ENCODE data around the gene GNL1. TPM values are rescaled to one million over a fixed set of nuclear protein-coding genes. Genes with fewer than 3 reads are reported as not detected.

The GNL1 gene
- total RNA-seq, 1 donor from 2014 or later = 33.0 TPM

GRCh38 chr6:30590509-30590908, 34.2 kb upstream of the GNL1 start:
- no peak for DNase-seq (ENCODE audit: low spot score in 2 of 2)
- intact Hi-C loops (cut with DNase I) = no loop called here
- no peaks in the 10 kb centered on the region for H3K4me1 ChIP-seq
- TF ChIP-seq, protein P1, sequence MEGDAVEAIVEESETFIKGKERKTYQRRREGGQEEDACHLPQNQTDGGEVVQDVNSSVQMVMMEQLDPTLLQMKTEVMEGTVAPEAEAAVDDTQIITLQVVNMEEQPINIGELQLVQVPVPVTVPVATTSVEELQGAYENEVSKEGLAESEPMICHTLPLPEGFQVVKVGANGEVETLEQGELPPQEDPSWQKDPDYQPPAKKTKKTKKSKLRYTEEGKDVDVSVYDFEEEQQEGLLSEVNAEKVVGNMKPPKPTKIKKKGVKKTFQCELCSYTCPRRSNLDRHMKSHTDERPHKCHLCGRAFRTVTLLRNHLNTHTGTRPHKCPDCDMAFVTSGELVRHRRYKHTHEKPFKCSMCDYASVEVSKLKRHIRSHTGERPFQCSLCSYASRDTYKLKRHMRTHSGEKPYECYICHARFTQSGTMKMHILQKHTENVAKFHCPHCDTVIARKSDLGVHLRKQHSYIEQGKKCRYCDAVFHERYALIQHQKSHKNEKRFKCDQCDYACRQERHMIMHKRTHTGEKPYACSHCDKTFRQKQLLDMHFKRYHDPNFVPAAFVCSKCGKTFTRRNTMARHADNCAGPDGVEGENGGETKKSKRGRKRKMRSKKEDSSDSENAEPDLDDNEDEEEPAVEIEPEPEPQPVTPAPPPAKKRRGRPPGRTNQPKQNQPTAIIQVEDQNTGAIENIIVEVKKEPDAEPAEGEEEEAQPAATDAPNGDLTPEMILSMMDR (IDR thresholded peaks at IDR 0.05) = no peak
- no peak overlapping the region for H3K4me3 ChIP-seq
- H3K9me3 ChIP-seq = no peaks in the 10 kb centered on the region
- no peaks in the 10 kb centered on the region for H3K27me3 ChIP-seq
- peak overlapping the region in 1 of 2 donors; percentile 11 for H3K27ac ChIP-seq
- H3K36me3 ChIP-seq = peaks cover 60 to 89% of the 10 kb centered on the region in 2 donors

DNA sequence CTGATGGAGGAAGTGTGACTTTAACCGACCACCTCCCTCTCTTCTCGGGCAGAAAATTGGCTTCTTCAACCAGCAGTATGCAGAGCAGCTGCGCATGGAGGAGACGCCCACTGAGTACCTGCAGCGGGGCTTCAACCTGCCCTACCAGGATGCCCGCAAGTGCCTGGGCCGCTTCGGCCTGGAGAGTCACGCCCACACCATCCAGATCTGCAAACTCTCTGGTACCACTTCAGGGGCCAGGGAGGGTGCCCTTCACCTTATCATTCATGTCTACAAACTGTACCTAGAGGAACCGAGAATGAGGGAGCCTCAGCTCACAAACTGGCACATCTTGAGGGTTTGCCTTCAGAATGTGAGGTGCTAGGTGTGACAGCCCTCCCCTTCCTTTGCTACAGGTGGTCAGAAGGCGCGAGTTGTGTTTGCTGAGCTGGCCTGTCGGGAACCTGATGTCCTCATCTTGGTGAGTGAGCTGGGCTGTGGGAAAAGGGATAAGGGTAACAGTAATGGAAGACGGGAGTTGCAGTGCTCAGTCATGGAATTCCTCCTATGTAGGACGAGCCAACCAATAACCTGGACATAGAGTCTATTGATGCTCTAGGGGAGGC, 33.6 kb upstream of the GNL1 start:
- H3K4me3 ChIP-seq = no peak overlapping the region
- H3K36me3 ChIP-seq = peaks cover 66 to 91% of the 10 kb centered on the region in 2 donors
- intact Hi-C loops (cut with DNase I) = no loop called here
- no peaks in the 10 kb centered on the region for H3K27me3 ChIP-seq
- H3K4me1 ChIP-seq = no peaks in the 10 kb centered on the region
- TF ChIP-seq, protein P1 (IDR thresholded peaks at IDR 0.05) = no peak
- DNase-seq (ENCODE audit: low spot score in 2 of 2) = no peak
- no peak overlapping the region for H3K27ac ChIP-seq
- no peaks in the 10 kb centered on the region for H3K9me3 ChIP-seq

- TF ChIP-seq, protein P1 (IDR thresholded peaks at IDR 0.05) = no peak
- Histone ChIP-seq H3K4me1 (no peaks in the 10 kb centered on the region), H3K27me3 (no peaks in the 10 kb centered on the region), H3K9me3 (no peaks in the 10 kb centered on the region), H3K27ac (no peak overlapping the region), H3K4me3 (no peak overlapping the region), H3K36me3 (peaks cover 96 to 98% of the 10 kb centered on the region in 2 donors)
- DNase-seq (ENCODE audit: low spot score in 2 of 2) = no peak
- intact Hi-C loops (cut with DNase I) = no loop called here
Measured at GRCh38 chr6:30583921-30584320, 27.6 kb upstream of the GNL1 start.

DNA sequence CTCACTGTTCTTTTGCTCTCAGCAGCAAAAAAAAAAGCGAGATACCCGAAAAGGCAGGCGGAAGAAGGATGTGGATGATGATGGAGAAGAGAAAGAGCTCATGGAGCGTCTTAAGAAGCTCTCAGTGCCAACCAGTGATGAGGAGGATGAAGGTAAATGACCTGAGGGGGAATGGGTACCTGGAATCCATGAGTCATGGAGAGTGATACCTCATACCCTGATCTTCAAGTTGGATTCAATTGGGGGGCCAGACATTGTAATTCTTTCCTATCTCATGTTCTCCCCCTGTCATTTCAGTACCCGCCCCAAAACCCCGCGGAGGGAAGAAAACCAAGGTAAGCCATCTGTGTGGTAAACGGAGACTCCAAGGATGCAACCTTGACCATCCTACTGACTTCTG, 21.8 kb upstream of the GNL1 start:
- Histone ChIP-seq H3K4me3 (no peak overlapping the region), H3K27ac (no peak overlapping the region), H3K36me3 (peaks cover 61 to 62% of the 10 kb centered on the region in 2 donors), H3K27me3 (no peaks in the 10 kb centered on the region), H3K4me1 (peaks cover 0 to 2% of the 10 kb centered on the region in 2 donors), H3K9me3 (no peaks in the 10 kb centered on the region)
- TF ChIP-seq, protein P1 (IDR thresholded peaks at IDR 0.05) = no peak
- intact Hi-C loops (cut with DNase I) = no loop called here
- no peak for DNase-seq (ENCODE audit: low spot score in 2 of 2)

GRCh38 chr6:30573113-30573512, 16.8 kb upstream of the GNL1 start:
- intact Hi-C loops (cut with DNase I) = no loop called here

More at GRCh38 chr6:30573113-30573512, 16.8 kb upstream of the GNL1 start:
- H3K4me1 ChIP-seq = peaks cover 9 to 19% of the 10 kb centered on the region in 2 donors
- DNase-seq (ENCODE audit: low spot score in 2 of 2) = no peak
- H3K27me3 ChIP-seq = no peaks in the 10 kb centered on the region
- TF ChIP-seq, protein P1 (IDR thresholded peaks at IDR 0.05) = no peak
- H3K36me3 ChIP-seq = peaks cover 13 to 14% of the 10 kb centered on the region in 2 donors
- no peak overlapping the region for H3K4me3 ChIP-seq
- no peak overlapping the region for H3K27ac ChIP-seq
- H3K9me3 ChIP-seq = no peaks in the 10 kb centered on the region
